ENCODE measurements around the gene SLC13A2.

The SLC13A2 gene

GRCh38 chr17:28478712-28479615 is 5.5 kb downstream of the SLC13A2 start:
- H3K27me3 Mint-ChIP-seq: no peaks in the 10 kb centered on the region
- no peaks in the 10 kb centered on the region for H3K9me3 Mint-ChIP-seq
- no peak overlapping the region for H3K4me3 Mint-ChIP-seq
- peaks cover 5% of the 10 kb centered on the region for H3K4me1 Mint-ChIP-seq
- ATAC-seq: no peak
- DNase-seq: no peak
- H3K27ac Mint-ChIP-seq: no peak overlapping the region
- no peaks in the 10 kb centered on the region for H3K36me3 Mint-ChIP-seq (ENCODE audit: low read depth)

- Mint-ChIP-seq H3K27me3 (no peaks in the 10 kb centered on the region), H3K27ac (no peak overlapping the region), H3K9me3 (no peaks in the 10 kb centered on the region), H3K36me3 (ENCODE audit: low read depth) (no peaks in the 10 kb centered on the region), H3K4me3 (no peak overlapping the region), H3K4me1 (peaks cover 4% of the 10 kb centered on the region)
- no peak for DNase-seq
- no peak for ATAC-seq
Measured at GRCh38 chr17:28480278-28480677, 6.8 kb downstream of the SLC13A2 start.

- Mint-ChIP-seq H3K27me3 (no peaks in the 10 kb centered on the region), H3K27ac (no peak overlapping the region), H3K36me3 (ENCODE audit: low read depth) (no peaks in the 10 kb centered on the region), H3K4me3 (no peak overlapping the region), H3K9me3 (no peaks in the 10 kb centered on the region), H3K4me1 (no peaks in the 10 kb centered on the region)
- DNase-seq (no peak), ATAC-seq (no peak)
Measured at GRCh38 chr17:28480799-28481571, 7.5 kb downstream of the SLC13A2 start.

GRCh38 chr17:28482551-28483199 is 9.2 kb downstream of the SLC13A2 start:
- H3K4me1 Mint-ChIP-seq: no peaks in the 10 kb centered on the region
- H3K36me3 Mint-ChIP-seq (ENCODE audit: low read depth): no peaks in the 10 kb centered on the region
- H3K9me3 Mint-ChIP-seq: no peaks in the 10 kb centered on the region
- peak; percentile 8 for ATAC-seq
- H3K27me3 Mint-ChIP-seq: no peaks in the 10 kb centered on the region
- no peak overlapping the region for H3K27ac Mint-ChIP-seq
- no peak for DNase-seq
- no peak overlapping the region for H3K4me3 Mint-ChIP-seq

GRCh38 chr17:28484296-28484695 is 10.9 kb downstream of the SLC13A2 start:
- Mint-ChIP-seq H3K4me3 (no peak overlapping the region), H3K4me1 (no peaks in the 10 kb centered on the region), H3K27ac (no peak overlapping the region), H3K27me3 (no peaks in the 10 kb centered on the region), H3K36me3 (ENCODE audit: low read depth) (no peaks in the 10 kb centered on the region), H3K9me3 (no peaks in the 10 kb centered on the region)
- DNase-seq (no peak), ATAC-seq (no peak)

- ATAC-seq (no peak), DNase-seq (no peak)
- Mint-ChIP-seq H3K27ac (no peak overlapping the region), H3K9me3 (no peaks in the 10 kb centered on the region), H3K4me1 (no peaks in the 10 kb centered on the region), H3K36me3 (ENCODE audit: low read depth) (no peaks in the 10 kb centered on the region), H3K4me3 (no peak overlapping the region), H3K27me3 (no peaks in the 10 kb centered on the region)
Measured at GRCh38 chr17:28485049-28485448, 11.6 kb downstream of the SLC13A2 start.

- H3K36me3 Mint-ChIP-seq (ENCODE audit: low read depth): no peaks in the 10 kb centered on the region
- no peak overlapping the region for H3K27ac Mint-ChIP-seq
- no peak overlapping the region for H3K4me3 Mint-ChIP-seq
- peaks cover 4% of the 10 kb centered on the region for H3K4me1 Mint-ChIP-seq
- peaks cover 2% of the 10 kb centered on the region for H3K27me3 Mint-ChIP-seq
- DNase-seq (no peak), ATAC-seq (no peak)
- H3K9me3 Mint-ChIP-seq: no peaks in the 10 kb centered on the region
Measured at GRCh38 chr17:28487881-28488532, 14.6 kb downstream of the SLC13A2 start.

- peaks cover 2% of the 10 kb centered on the region for H3K27me3 Mint-ChIP-seq
- no peak for ATAC-seq
- H3K36me3 Mint-ChIP-seq (ENCODE audit: low read depth): no peaks in the 10 kb centered on the region
- H3K4me1 Mint-ChIP-seq: peaks cover 5% of the 10 kb centered on the region
- no peaks in the 10 kb centered on the region for H3K9me3 Mint-ChIP-seq
- no peak overlapping the region for H3K4me3 Mint-ChIP-seq
- no peak overlapping the region for H3K27ac Mint-ChIP-seq
- DNase-seq: no peak
Measured at GRCh38 chr17:28488533-28489276, 15.3 kb downstream of the SLC13A2 start.

GRCh38 chr17:28491286-28491685 is 17.8 kb downstream of the SLC13A2 start:
- Mint-ChIP-seq H3K27ac (no peak overlapping the region), H3K36me3 (ENCODE audit: low read depth) (no peaks in the 10 kb centered on the region), H3K27me3 (peaks cover 2% of the 10 kb centered on the region), H3K4me1 (peaks cover 5% of the 10 kb centered on the region), H3K4me3 (no peak overlapping the region), H3K9me3 (no peaks in the 10 kb centered on the region)
- DNase-seq: no peak
- no peak for ATAC-seq

GRCh38 chr17:28491860-28492259 is 18.4 kb downstream of the SLC13A2 start:
- Mint-ChIP-seq H3K4me3 (no peak overlapping the region), H3K4me1 (peaks cover 5% of the 10 kb centered on the region), H3K27me3 (peaks cover 2% of the 10 kb centered on the region), H3K36me3 (ENCODE audit: low read depth) (no peaks in the 10 kb centered on the region), H3K27ac (no peak overlapping the region), H3K9me3 (no peaks in the 10 kb centered on the region)
- DNase-seq (no peak), ATAC-seq (no peak)

GRCh38 chr17:28492352-28493310 is 19.2 kb downstream of the SLC13A2 start:
- no peak overlapping the region for H3K27ac Mint-ChIP-seq
- H3K9me3 Mint-ChIP-seq: no peaks in the 10 kb centered on the region
- no peaks in the 10 kb centered on the region for H3K36me3 Mint-ChIP-seq (ENCODE audit: low read depth)
- H3K27me3 Mint-ChIP-seq: peaks cover 2% of the 10 kb centered on the region
- ATAC-seq (no peak), DNase-seq (no peak)
- peaks cover 5% of the 10 kb centered on the region for H3K4me1 Mint-ChIP-seq
- no peak overlapping the region for H3K4me3 Mint-ChIP-seq

GRCh38 chr17:28493460-28493859 is 20.0 kb downstream of the SLC13A2 start:
- Mint-ChIP-seq H3K9me3 (no peaks in the 10 kb centered on the region), H3K4me1 (peaks cover 5% of the 10 kb centered on the region), H3K36me3 (ENCODE audit: low read depth) (no peaks in the 10 kb centered on the region), H3K27ac (no peak overlapping the region), H3K27me3 (peaks cover 2% of the 10 kb centered on the region), H3K4me3 (no peak overlapping the region)
- DNase-seq (no peak), ATAC-seq (no peak)

Data from activated naive CD8-positive, alpha-beta T cell treated with anti-CD3 and anti-CD28 coated beads, Interleukin-2, amount 50 U/mL, for 24 hours (primary cell).